GM12878 (cell line): ENCODE results near the gene AP2A2. TPM values are rescaled to one million over a fixed set of nuclear protein-coding genes. Genes with fewer than 3 reads are reported as not detected.

Experiments
- ATAC-seq: fragments of 200-7000 bp; cut with Tn5 transposase; 3 replicates; pipeline ENCODE4 v1.9.1; 2020; ENCODE audit warnings: mild to moderate bottlenecking, moderate library complexity
- BruUV-seq: library from RNA; stranded (reverse); fragments of 400-500 nt; replicated peaks from 2 replicates; lab custom pipeline; 2021; lab: Mats Ljungman, UMichigan
- CTCF ChIA-PET: fragments of 300-600 bp; sonication (Branson Sonifier 250); formaldehyde crosslinking; extraction: SDS; loops from one replicate; lab custom pipeline; 2021; ENCODE audit warnings: inconsistent platforms; lab: Yijun Ruan, JAX
- POLR2A ChIA-PET: fragments of 350-600 bp; formaldehyde crosslinking; extraction: SDS; loops from one replicate; lab custom pipeline; 2021; ENCODE audit warnings: inconsistent platforms; lab: Charles Lee
- RAD21 ChIA-PET: fragments of 300-600 bp; sonication (Branson Sonifier 250); formaldehyde crosslinking; loops from one replicate; lab custom pipeline; 2023; ENCODE audit warnings: antibody characterized with exemption; ENCODE audit not compliant: unreplicated experiment; lab: Charles Lee
- SMC1A ChIA-PET: fragments of 300-600 bp; sonication (Branson Sonifier 250); formaldehyde crosslinking; loops from one replicate; lab custom pipeline; 2023; ENCODE audit not compliant: unreplicated experiment, uncharacterized antibody; lab: Charles Lee
- DNase-seq: peaks from one replicate; pipeline ENCODE4 v3.0.0-alpha.2; 2011; ENCODE audit warnings: low read depth, low spot score
- FAIRE-seq: peaks from 3 replicates; lab custom pipeline; 2011; peaks lifted over from hg19 to GRCh38; lab: Jason Lieb, UNC
- H2AFZ ChIP-seq: 2 replicates; pipeline ENCODE4 v1.6.0; 2011; ENCODE audit warnings: low read depth, low read length, control low read depth; ENCODE audit not compliant: control insufficient read depth
- H3K27ac ChIP-seq: 2 replicates; pipeline ENCODE4 v1.5.1; 2011; ENCODE audit warnings: control low read depth; ENCODE audit not compliant: control insufficient read depth, insufficient read depth
- H3K27me3 ChIP-seq, 2 experiments: replicated peaks in 1 of 2; 2 replicates each; pipeline versions ENCODE4 v1.6.0 to v1.6.1; 2011; ENCODE audit warnings: low read length in 1 of 2; ENCODE audit not compliant: control insufficient read depth in 2 of 2, insufficient read depth in 2 of 2
- H3K36me3 ChIP-seq, 2 experiments: 2 replicates each; pipeline ENCODE4 v1.5.1; 2011; ENCODE audit warnings: low read length in 1 of 2; ENCODE audit not compliant: control insufficient read depth in 2 of 2, insufficient read depth in 2 of 2
- H3K4me1 ChIP-seq: 2 replicates; pipeline ENCODE4 v1.6.1; 2011; ENCODE audit warnings: mild to moderate bottlenecking, low read length, moderate library complexity, mixed read lengths; ENCODE audit not compliant: control insufficient read depth, insufficient read depth
- H3K4me2 ChIP-seq: 2 replicates; pipeline ENCODE4 v1.6.0; 2011; ENCODE audit warnings: control low read depth; ENCODE audit not compliant: control insufficient read depth, insufficient read depth
- H3K4me3 ChIP-seq: fragments of 200-600 bp; sonication (generic); 2 replicates; pipeline ENCODE4 v1.5.1; 2016
- H3K79me2 ChIP-seq: 2 replicates; pipeline ENCODE4 v1.6.0; 2011; ENCODE audit warnings: low read length; ENCODE audit not compliant: control insufficient read depth, insufficient read depth
- H3K9ac ChIP-seq: 2 replicates; pipeline ENCODE4 v1.8.0; 2011; ENCODE audit warnings: low read length, control low read depth, mixed read lengths; ENCODE audit not compliant: control insufficient read depth, insufficient read depth
- H3K9me3 ChIP-seq: replicated peaks from 3 replicates; pipeline ENCODE4 v1.5.1; 2011; ENCODE audit warnings: mild to moderate bottlenecking, low read length; ENCODE audit not compliant: control insufficient read depth, insufficient read depth
- H4K20me1 ChIP-seq: 2 replicates; pipeline ENCODE4 v1.6.0; 2011; ENCODE audit not compliant: control insufficient read depth, insufficient read depth
- CEBPZ ChIP-seq: fragments of 150-350 bp; IDR thresholded peaks from 2 replicates; pipeline ENCODE4 v1.6.1; 2016; ENCODE audit warnings: low read depth, low read length
- ESRRA ChIP-seq: IDR thresholded peaks from 2 replicates; pipeline ENCODE4 v1.6.1; 2012; ENCODE audit warnings: mild to moderate bottlenecking, low read length, improper control_type of control experiment
- FOXK2 ChIP-seq: fragments of 450-650 bp; IDR thresholded peaks from 2 replicates; pipeline ENCODE4 v1.6.1; 2017; ENCODE audit warnings: mild to moderate bottlenecking, moderate library complexity
- GABPA ChIP-seq: IDR thresholded peaks from 2 replicates; pipeline ENCODE4 v1.6.1; 2014; ENCODE audit warnings: antibody characterized with exemption, low read depth, mild to moderate bottlenecking, inconsistent platforms
- HDGF ChIP-seq: fragments of 450-650 bp; IDR thresholded peaks from 2 replicates; pipeline ENCODE4 v1.6.1; 2016; ENCODE audit warnings: antibody characterized with exemption
- IRF3 ChIP-seq: fragments of 450-650 bp; IDR thresholded peaks from 2 replicates; pipeline ENCODE4 v1.6.1; 2014; ENCODE audit warnings: mild to moderate bottlenecking
- IRF5 ChIP-seq: fragments of 450-650 bp; IDR thresholded peaks from 2 replicates; pipeline ENCODE4 v1.6.1; 2017; ENCODE audit warnings: borderline replicate concordance
- MEF2B ChIP-seq: fragments of 450-650 bp; IDR thresholded peaks from 2 replicates; pipeline ENCODE4 v1.6.1; 2018; ENCODE audit warnings: mild to moderate bottlenecking, moderate library complexity; ENCODE audit not compliant: partially characterized antibody, poor library complexity, severe bottlenecking
- NFXL1 ChIP-seq: fragments of 450-650 bp; IDR thresholded peaks from 2 replicates; pipeline ENCODE4 v1.6.1; 2017; ENCODE audit warnings: antibody characterized with exemption, mild to moderate bottlenecking, borderline replicate concordance
- POLR2AphosphoS5 ChIP-seq: IDR thresholded peaks from 2 replicates; pipeline ENCODE4 v1.6.1; 2011; ENCODE audit warnings: mild to moderate bottlenecking, low read length, inconsistent platforms
- RBBP5 ChIP-seq: fragments of 200-600 bp; sonication (generic); conservative IDR thresholded peaks from 2 replicates; pipeline ENCODE4 v1.6.1; 2016
- SIX5 ChIP-seq: IDR thresholded peaks from 2 replicates; pipeline ENCODE4 v1.6.1; 2011; ENCODE audit warnings: mild to moderate bottlenecking, low read depth, low read length, moderate library complexity; ENCODE audit not compliant: severe bottlenecking
- TAF1 ChIP-seq: IDR thresholded peaks from 2 replicates; pipeline ENCODE4 v1.6.1; 2011; ENCODE audit warnings: mild to moderate bottlenecking, low read depth, low read length, borderline replicate concordance
- ZNF217 ChIP-seq: fragments of 450-650 bp; IDR thresholded peaks from 2 replicates; pipeline ENCODE4 v1.6.1; 2017; ENCODE audit warnings: antibody characterized with exemption, mild to moderate bottlenecking
- ZNF687 ChIP-seq: fragments of 450-650 bp; IDR thresholded peaks from 2 replicates; pipeline ENCODE4 v1.6.1; 2017; ENCODE audit warnings: mild to moderate bottlenecking, moderate library complexity
- ZSCAN29 ChIP-seq: fragments of 450-650 bp; IDR thresholded peaks from 2 replicates; pipeline ENCODE4 v1.6.1; 2017; ENCODE audit warnings: mild to moderate bottlenecking, moderate library complexity
- WGBS: methylation state at CpG from one replicate; pipeline ENCODE4 v1.1.6; 2016; ENCODE audit warnings: low lambda C conversion rate; ENCODE audit not compliant: insufficient replicate concordance, insufficient coverage; ENCODE audit errors: missing lambda C conversion rate; 5-methylcytosine and 5-hydroxymethylcytosine counted together
- in situ Hi-C: fragments of 300-500 bp; cut with MboI; formaldehyde crosslinking; loops from 9 replicates; pipeline ENCODE4 v1.14.3; 2018; ENCODE audit warnings: mixed read lengths
- intact Hi-C: fragments of 100-400 bp; cut with micrococcal nuclease; formaldehyde crosslinking; loops from one replicate; pipeline ENCODE4 v1.14.2; 2022; ENCODE audit not compliant: unreplicated experiment
- polyA plus RNA-seq, 11 experiments: library from polyadenylated mRNA; depleted of rRNA in 4 of 11; unstranded in 6 of 11; stranded (reverse) in 5 of 11; fragments of >200 nt; fragmentation: Nextera tagmentation in 4 of 11; fragmentation: Illumina TruSeq in 1 of 11; extraction: Ambion mirVana in 4 of 11; extraction: Trizol in 1 of 11; gene quantifications; 1 replicate in 1 of 11; 2 replicates in 10 of 11; pipeline versions ENCODE4 v1.2.1 to v1.2.3, GENCODE V29; 2011 to 2016; ENCODE audit warnings: inconsistent platforms in 2 of 11, missing spikeins in 2 of 11, low read depth in 1 of 11
- total RNA-seq, 4 experiments: library from RNA; depleted of rRNA in 3 of 4; stranded (reverse); fragments of >200 nt in 3 of 4; fragmentation: Illumina TruSeq in 1 of 4; extraction: Trizol in 1 of 4; gene quantifications; 2 replicates each; pipeline versions ENCODE4 v1.2.1 to v1.2.3, GENCODE V29; 2013 to 2021

Gene AP2A2
- total and polyA plus RNA-seq, 10 of the 15 experiments (the other 5 are each of a cell fraction or from before 2014, with no cell fraction given): 0.58 to 48.8 (median 18.2) TPM

- Histone ChIP-seq H4K20me1 (no peaks in the 10 kb centered on the region), H3K4me1 (no peaks in the 10 kb centered on the region), H3K9ac (no peak overlapping the region), H3K79me2 (no peaks in the 10 kb centered on the region), H3K4me3 (no peak overlapping the region), H3K4me2 (no peak overlapping the region), H2AFZ (no peak overlapping the region), H3K9me3 (no peaks in the 10 kb centered on the region), H3K27ac (no peak overlapping the region), H3K27me3 (no peaks in the 10 kb centered on the region), H3K36me3 (no peaks in the 10 kb centered on the region)
- ChIA-PET SMC1A (no interaction called here), RAD21 (interaction anchor here (0.5 kb wide), 1 partner anchor 506 kb away, joined by 3 read pairs; no protein-coding TSS in a partner anchor), POLR2A (no interaction called here), CTCF (no interaction called here)
- no peak for DNase-seq
- in situ Hi-C loops: no loop called here
- WGBS: 44% methylated on average over 22 of the region's 22 CpGs
- no peak for ATAC-seq
- BruUV-seq: no TSS peak
- no peak for FAIRE-seq
- intact Hi-C loops: no loop called here
- no peak for TF ChIP-seq IRF5
- no peak for TF ChIP-seq HDGF
- no peak for TF ChIP-seq POLR2AphosphoS5
- TF ChIP-seq SIX5: no peak
- no peak for TF ChIP-seq NFXL1
- no peak for TF ChIP-seq IRF3
- TF ChIP-seq ZNF217: no peak
- no peak for TF ChIP-seq ZNF687
- no peak for TF ChIP-seq TAF1
- TF ChIP-seq GABPA: no peak
- no peak for TF ChIP-seq FOXK2
- TF ChIP-seq ZSCAN29: no peak
- TF ChIP-seq MEF2B: no peak
- TF ChIP-seq CEBPZ: no peak
- TF ChIP-seq ESRRA: no peak
- TF ChIP-seq RBBP5: no peak
These were observed 122.0 kb downstream of the AP2A2 start for GRCh38 chr11:1047595-1048156.
